DOHH2 (cell line): ENCODE measurements around the gene DNAH6.

Source experiments
- CTCF ChIP-seq: fragments of 200-600 bp; sonication (generic); IDR thresholded peaks from one replicate; pipeline ENCODE4 v1.5.1; 2014; ENCODE audit warnings: antibody characterized with exemption, mild to moderate bottlenecking, low read depth, low read length; ENCODE audit not compliant: poor library complexity, severe bottlenecking
- EZH2phosphoT487 ChIP-seq: fragments of 200-600 bp; sonication (generic); IDR thresholded peaks from 2 replicates; pipeline ENCODE4 v1.6.1; 2017; ENCODE audit warnings: borderline replicate concordance, mild to moderate bottlenecking, antibody characterized with exemption, low read length, moderate library complexity, mixed read lengths

DNA sequence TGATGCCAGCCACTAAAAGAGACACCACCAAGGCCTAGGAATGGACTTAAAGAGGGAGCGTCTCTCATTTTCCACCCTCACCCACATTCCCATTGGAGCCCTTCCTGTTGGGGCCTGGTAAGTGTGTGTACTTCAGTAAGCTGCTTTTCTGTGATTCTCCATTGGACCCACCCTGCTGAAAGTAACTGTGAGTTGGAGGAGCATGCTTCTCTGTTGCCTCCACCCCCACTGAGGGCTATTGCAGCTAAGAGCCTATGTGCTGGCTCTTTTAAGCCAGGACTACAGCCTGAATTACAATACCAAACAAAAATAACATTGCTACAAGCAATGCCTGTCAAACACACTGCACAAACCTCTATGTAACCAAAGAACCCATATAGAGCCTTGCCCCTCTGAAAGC lies 283.5 kb downstream of the DNAH6 start:
- TF ChIP-seq CTCF: no peak
- TF ChIP-seq EZH2phosphoT487: no peak
